ENCODE measurements around the gene EFCAB9.
"Not testable (repeated sequence)": the region's sequence is repeated elsewhere in the genome, so short reads cannot be mapped to it uniquely, and the experiment has no call there.

EFCAB9 gene

DNA sequence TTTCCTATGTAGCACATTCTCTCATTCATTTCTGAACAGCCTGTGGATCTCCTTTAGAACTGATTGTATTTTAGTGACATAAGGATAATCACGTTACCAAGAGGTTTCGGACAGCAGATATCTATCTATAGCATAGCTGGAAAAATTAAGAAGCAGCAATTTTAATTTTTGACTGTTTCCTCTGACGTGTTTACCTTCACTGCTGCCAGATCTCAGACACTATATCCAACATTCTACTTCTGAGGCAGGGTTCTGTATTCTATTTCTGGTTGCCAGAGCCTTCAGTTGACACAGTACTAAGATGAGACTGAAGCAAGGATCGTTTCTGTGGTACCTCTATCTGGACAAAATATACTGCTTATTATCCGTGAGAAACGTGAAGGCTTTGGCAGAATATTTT is at the start of gene EFCAB9:
Gene EFCAB9, plus strand, starts transcription at position 301 of the 400 bp plus-strand sequence. Its CDS starts 1 bp downstream, at position 302.
- no peak for DNase-seq

- no peak for DNase-seq
Observed at GRCh38 chr5:172144291-172144815, 49.6 kb upstream of the EFCAB9 start.

DNA sequence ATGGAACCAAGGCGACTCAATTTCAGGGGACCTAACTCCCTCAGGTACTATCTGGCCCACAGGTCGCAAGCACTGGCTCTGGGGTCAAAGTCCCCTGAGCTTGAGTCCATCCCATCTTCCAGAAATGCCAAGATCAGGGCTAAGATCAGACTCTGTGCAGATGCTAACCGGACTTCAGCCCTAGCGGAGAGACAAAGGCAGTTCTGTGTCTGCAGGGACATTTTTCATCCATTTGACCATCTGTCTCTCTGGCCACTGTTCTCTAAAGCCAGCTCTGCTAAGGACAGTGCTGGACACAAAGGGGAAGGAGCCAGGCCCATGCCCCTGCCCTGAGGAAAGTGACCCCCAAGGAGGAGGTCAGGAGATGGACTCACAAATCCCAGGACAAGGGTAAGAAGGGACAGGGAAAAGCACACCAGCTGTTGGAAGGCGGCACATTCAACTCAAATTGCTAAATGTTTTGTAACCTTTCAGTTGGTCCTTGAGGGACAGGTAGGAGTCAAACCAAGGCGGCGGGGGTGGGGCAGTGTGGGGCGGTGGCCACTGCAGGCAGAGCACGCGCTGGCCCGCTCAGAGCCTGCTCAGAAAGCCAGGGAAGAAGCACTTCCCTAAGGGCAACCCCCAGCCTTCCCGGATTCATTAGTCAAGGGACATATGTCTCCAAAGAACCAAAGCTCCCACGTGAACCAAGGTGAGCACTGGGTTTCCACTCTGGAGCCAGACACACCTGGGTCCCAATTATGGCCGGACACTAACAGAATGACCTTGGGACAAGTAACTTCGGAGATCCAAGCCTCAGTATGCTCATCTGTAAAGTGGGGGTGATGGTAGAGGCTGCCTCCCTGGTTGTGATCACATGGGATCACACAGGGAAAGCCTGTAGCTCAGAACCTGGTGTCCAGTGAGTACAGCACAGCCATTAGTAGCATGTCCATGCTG is 48.8 kb upstream of the EFCAB9 start:
- DNase-seq, result no peak

GRCh38 chr5:172145870-172146747 is 47.9 kb upstream of the EFCAB9 start:
- no peak for DNase-seq

GRCh38 chr5:172146748-172147092 is 47.3 kb upstream of the EFCAB9 start:
- no peak for DNase-seq

GRCh38 chr5:172147857-172148256 is 46.1 kb upstream of the EFCAB9 start:
- DNase-seq, result no peak

DNA sequence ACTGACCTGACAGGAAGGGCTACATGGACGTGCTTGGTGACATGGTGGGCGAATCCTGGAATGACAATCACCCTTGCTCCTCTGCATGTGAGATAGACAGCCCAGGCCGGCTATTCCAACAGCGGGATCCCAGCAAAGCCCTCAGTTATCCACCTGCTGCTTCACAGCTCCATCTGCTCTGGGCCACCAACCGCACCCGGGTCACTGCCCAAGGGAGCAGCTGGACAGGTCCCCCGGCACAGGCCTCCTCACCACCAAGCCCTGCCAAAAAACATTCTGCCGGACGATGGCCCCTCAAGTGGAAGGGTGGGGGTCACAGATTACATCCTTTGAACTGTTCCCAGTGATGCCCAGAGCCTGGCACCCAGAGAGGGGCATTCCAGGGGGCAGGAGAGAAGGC is 45.6 kb upstream of the EFCAB9 start:
- no peak for DNase-seq

DNA sequence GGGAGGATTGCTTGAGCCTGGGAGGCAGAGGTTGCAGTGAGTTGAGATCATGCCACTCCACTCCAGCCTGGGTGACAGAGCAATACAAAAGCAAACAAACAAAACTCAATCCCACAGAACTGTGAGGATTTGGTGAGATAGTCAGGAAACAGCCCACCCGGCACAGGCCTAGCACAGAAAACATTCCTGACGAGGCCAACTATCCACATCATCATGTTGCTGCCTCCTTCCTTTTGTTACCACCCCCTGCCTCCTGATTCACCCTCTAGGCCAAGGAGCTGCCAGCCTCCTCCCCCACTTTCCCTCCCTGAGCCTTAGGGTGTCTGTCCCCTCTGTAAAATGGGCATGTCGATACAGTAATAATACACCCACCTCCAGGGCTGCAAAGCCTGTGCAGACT is 44.9 kb upstream of the EFCAB9 start:
- DNase-seq, result no peak

- not testable (repeated sequence) for DNase-seq
Observed at GRCh38 chr5:172149481-172149880, 44.5 kb upstream of the EFCAB9 start.

DNA sequence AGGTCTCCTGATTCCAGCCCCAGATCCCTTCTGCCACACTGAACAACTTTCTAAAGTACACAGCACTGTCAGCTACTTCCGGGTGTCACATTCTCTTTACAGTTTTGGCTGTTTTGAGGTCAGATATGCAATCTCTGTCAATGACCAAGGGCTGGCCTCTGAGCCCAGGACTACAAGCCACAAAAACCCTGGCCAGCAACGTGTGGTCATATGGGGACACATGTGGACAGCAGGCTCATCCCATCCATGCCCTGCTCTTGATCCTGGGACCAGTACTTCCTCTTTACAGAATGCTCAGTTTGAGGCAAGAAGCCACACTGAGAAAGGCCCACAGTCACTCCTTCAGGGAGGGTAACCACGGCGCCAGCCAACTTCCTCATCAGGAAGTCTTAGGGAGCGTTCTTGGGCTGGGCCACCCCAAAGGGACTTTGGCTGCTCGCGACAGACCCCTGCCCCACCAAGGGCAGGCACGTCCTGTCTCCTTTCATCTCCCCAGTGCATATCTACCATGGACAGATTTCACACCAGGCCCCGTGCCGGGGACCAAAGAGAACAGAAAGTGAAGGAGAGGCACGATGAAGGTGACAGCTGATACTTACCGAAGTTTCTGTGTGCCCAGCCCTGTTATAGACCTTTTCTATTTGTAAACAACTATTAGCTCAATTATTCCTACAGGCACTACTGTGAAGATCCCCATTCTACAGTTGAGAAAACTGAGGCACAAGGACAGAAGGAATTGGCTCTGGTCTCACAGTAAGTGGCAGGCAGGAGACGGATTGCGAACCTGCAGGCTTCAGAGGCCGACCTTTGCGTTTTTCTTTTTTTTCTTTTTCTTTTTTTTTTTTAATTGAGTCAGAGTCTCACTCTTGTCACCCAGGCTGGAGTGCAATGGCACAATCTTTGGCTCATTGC is 43.2 kb upstream of the EFCAB9 start:
- DNase-seq, result no peak

GRCh38 chr5:172151661-172152210 is 42.2 kb upstream of the EFCAB9 start:
- DNase-seq, result no peak

DNA sequence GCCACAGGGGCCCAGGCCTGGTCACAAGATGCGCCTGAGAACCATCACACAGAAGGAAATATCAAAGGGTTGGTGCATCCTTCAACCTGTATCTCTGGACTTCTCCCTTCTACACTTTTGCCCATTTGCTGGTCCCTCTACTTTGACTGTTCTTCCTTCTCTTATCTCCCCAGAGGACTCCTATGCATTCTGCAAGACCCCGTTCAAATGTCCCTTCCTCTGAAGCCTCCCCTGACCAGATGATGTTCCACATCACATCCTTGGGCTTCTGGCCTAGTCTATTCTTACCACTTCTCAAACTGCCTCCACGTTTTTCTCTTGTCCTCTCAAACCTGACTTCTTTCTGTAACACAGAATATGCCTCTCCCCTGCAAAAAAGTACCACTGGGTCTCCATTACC is 40.3 kb upstream of the EFCAB9 start:
- no peak for DNase-seq

DNA sequence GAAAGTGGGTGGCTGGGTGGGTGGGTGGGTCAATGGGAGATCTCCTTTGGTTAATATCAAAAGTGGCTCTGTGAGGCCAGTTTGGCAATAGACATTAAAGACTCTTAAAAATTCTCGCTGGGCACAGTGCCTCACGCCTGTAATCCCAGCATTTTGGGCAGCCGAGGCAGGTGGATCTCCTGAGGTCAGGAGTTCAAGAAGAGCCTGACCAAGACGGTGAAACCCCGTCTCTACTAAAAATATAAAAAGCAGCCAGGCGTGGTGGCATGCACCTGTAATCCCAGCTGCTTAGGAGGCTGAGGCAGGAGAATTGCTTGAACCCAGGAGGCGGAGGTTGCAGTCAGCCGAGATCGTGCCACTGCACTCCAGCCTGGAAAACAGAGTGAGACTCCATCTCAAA is 38.9 kb upstream of the EFCAB9 start:
- not testable (repeated sequence) for DNase-seq

GRCh38 chr5:172156541-172156994 is 37.4 kb upstream of the EFCAB9 start:
- no peak for DNase-seq

DNA sequence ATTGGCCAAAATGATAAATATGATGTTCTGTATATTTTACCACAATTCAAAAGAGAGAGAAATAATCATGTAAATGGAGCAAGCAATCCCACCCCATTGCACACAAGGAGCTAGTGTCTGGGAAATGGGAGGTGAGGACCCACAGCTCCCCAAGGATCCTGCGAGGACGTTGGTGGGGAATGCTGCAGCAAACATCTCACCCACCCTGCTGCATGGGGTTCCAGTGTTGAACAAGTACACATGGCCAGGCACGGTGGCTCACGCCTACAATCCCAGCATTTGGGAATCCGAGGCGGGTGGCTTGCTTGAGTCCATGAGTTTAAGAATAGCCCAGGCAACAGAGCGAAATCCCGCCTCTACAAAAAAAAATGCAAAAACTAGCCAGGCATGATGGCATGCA is 35.0 kb upstream of the EFCAB9 start:
- no peak for DNase-seq

DNA sequence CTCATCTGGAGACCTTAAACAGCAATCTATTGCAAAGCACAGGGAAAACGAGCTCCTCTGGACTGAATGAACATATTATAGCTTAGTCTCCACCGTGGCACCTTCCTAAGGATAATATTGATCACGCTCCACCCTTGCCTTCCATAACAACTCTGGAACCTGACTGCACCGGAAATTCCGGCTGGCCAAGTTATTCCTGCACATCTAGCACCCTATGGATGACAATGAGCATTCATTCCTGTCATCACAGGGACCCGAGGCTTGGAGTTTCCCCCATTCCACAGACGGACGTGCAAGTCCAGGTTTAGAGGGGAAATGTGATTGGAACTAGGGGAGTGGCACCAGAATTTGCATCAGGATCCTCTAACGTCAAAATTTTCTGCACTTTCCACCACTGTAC is 33.5 kb upstream of the EFCAB9 start:
- no peak for DNase-seq

DNA sequence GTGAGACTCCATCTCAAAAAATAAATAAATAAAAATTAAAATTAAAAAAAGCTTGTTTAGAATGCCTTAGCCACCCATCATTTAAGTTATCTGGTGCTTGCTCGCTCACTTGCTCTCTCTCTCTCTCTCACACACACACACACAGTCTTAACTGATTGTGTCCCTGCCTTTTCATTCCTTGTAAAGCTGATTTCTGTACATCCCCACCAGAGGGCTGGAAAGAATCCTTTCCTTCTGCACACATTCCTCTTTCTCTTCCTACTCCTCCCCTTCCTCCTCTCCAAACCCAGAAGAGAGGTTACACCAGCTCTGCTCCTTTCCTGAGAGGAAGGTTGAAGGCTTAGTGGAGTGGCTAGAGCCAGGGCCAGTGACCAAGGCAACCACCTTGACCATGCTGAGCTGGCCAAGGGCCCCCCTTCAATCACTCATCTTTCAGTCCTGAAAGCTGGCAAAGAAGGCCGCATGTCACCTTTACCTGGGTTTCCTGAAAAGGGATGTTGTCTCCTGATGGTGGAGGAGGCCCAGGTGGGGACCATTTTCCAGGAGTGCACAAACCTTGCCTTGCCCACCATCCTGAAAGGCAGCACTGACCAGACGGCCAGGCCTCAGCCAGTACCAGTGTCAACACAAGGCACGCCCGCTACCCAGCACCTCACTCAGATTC is 31.5 kb upstream of the EFCAB9 start:
- DNase-seq, result no peak

DNA sequence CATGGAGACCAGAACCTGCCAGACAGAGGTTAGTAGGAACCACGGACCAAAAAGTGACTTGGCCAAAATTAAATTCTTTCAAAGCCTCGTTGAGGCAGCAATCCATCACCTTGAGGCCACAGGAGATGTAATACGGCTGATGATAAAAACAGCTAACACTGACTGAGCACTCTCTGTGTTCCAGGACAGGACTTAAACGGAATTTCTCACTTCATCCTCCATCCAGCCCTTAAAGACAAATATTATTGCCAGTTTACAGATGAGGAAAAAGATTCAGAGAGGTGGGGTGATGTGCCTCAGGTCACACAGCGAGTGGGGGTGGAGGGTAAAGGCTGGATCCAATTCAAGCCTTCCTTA is 31.0 kb upstream of the EFCAB9 start:
- no peak for DNase-seq

DNA sequence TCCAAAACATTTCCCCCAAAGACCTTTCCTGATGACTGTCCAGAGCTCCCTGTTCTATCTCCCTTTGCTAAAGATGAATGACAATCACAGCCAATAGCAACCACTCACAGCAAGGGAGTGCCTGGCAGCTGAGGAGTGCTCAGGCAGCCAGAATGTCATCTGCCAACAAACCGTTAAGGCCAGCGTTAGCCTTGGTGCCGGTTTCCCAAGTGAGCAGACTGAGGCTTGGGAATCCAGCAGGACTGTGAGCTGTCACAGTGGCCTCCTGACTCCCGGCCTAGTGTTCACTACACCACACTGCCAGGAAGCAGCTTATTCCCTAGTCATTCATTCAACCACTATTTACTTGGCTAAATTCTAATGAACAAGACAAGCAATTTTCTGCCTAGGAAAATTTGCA is 30.6 kb upstream of the EFCAB9 start:
- DNase-seq, result no peak

- DNase-seq, result no peak
Observed at GRCh38 chr5:172164769-172165212, 29.2 kb upstream of the EFCAB9 start.

DNA sequence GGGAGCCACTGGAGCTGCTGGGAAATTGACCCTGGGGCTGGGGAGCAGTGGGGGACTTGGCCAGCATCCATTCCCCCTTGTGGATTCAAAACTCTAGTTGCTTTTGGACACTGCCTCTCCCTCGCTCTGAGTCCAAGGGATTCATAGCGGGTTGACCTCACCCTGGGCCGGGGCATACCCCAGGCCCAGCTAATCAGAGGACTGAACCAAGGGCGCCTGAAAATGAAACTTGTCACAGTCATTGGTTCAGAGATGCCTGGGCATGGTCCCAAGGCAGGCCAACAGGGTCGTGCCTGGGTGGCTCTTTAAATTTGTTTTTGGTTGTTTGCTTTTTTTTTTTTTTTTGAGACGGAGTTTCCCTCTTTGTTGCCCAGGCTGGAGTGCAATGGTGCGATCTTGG is 28.5 kb upstream of the EFCAB9 start:
- DNase-seq, result no peak

Measured in activated CD8-positive, alpha-beta memory T cell treated with anti-CD3 and anti-CD28 coated beads, Interleukin-2, amount 50 U/mL, for 4 hours (primary cell).